Liver (tissue), 9 donors: ENCODE results near the gene ATP11A. TPM values are rescaled to one million over a fixed set of nuclear protein-coding genes. Genes with fewer than 3 reads are reported as not detected.

Experiments
- DNase-seq: peaks from one replicate; pipeline ENCODE4 v3.0.0-alpha.2; 2017; ENCODE audit warnings: low spot score
- H3K27ac ChIP-seq, 2 donors: one replicate each; pipeline ENCODE4 v1.7.0; 2013; ENCODE audit warnings: inconsistent platforms in 2 of 2, low read length in 2 of 2, control low read depth in 1 of 2, low read depth in 1 of 2, mild to moderate bottlenecking in 1 of 2
- H3K27me3 ChIP-seq, 4 donors: one replicate each; pipeline versions ENCODE4 v1.6.1 to v1.7.0; 2013; ENCODE audit warnings: low read length in 3 of 4, inconsistent platforms in 1 of 4, mild to moderate bottlenecking in 1 of 4, moderate library complexity in 1 of 4; ENCODE audit not compliant: control insufficient read depth in 4 of 4, insufficient read depth in 4 of 4
- H3K36me3 ChIP-seq, 4 donors: one replicate each; pipeline versions ENCODE4 v1.6.1 to v1.7.0; 2013; ENCODE audit warnings: low read length in 3 of 4, mild to moderate bottlenecking in 3 of 4, low read depth in 1 of 4, moderate library complexity in 1 of 4; ENCODE audit not compliant: control insufficient read depth in 4 of 4, insufficient read depth in 3 of 4
- H3K4me1 ChIP-seq, 4 donors: one replicate each; pipeline versions ENCODE4 v1.6.1 to v1.7.0; 2013; ENCODE audit warnings: low read length in 3 of 4, mild to moderate bottlenecking in 3 of 4, moderate library complexity in 1 of 4; ENCODE audit not compliant: control insufficient read depth in 4 of 4, insufficient read depth in 4 of 4
- H3K4me3 ChIP-seq, 3 donors: one replicate each; pipeline versions ENCODE4 v1.6.1 to v1.7.0; 2013; ENCODE audit warnings: low read length in 3 of 3, control low read depth in 1 of 3, low read depth in 1 of 3, mild to moderate bottlenecking in 1 of 3
- H3K9ac ChIP-seq, 2 donors: one replicate each; pipeline ENCODE4 v1.7.0; 2013; ENCODE audit warnings: low read length in 2 of 2, mild to moderate bottlenecking in 2 of 2, moderate library complexity in 2 of 2, control low read depth in 1 of 2, low read depth in 1 of 2
- H3K9me3 ChIP-seq, 4 donors: one replicate each; pipeline versions ENCODE4 v1.6.1 to v1.7.0; 2013; ENCODE audit warnings: low read length in 3 of 4; ENCODE audit not compliant: control insufficient read depth in 4 of 4
- ATF3 ChIP-seq: IDR thresholded peaks from 2 replicates; pipeline ENCODE4 v1.6.1; 2016; ENCODE audit warnings: antibody characterized with exemption
- CTCF ChIP-seq: fragments of 150-350 bp; IDR thresholded peaks from 2 replicates; pipeline ENCODE4 v1.5.1; 2017; ENCODE audit warnings: improper control_type of control experiment, low read depth, low read length; ENCODE audit not compliant: missing input control
- EGR1 ChIP-seq, 2 donors: IDR thresholded peaks; 2 replicates each; pipeline ENCODE4 v1.6.1; 2016 to 2018; ENCODE audit warnings: antibody characterized with exemption in 2 of 2, low read depth in 2 of 2
- FOXA1 ChIP-seq: IDR thresholded peaks from 2 replicates; pipeline ENCODE4 v1.6.1; 2016; ENCODE audit warnings: antibody characterized with exemption
- FOXA2 ChIP-seq: IDR thresholded peaks from 2 replicates; pipeline ENCODE4 v1.6.1; 2016; ENCODE audit warnings: antibody characterized with exemption
- GABPA ChIP-seq, 2 donors: IDR thresholded peaks in 1 of 2; conservative IDR thresholded peaks in 1 of 2; 2 replicates each; pipeline ENCODE4 v1.6.1; 2016; ENCODE audit warnings: antibody characterized with exemption in 2 of 2, mild to moderate bottlenecking in 1 of 2, moderate library complexity in 1 of 2
- HNF4A ChIP-seq, 2 donors: conservative IDR thresholded peaks; 2 replicates each; pipeline ENCODE4 v1.6.1; 2016; ENCODE audit warnings: antibody characterized with exemption in 2 of 2, mild to moderate bottlenecking in 2 of 2
- HNF4G ChIP-seq: IDR thresholded peaks from 2 replicates; pipeline ENCODE4 v1.6.1; 2016; ENCODE audit warnings: antibody characterized with exemption
- NR2F2 ChIP-seq: IDR thresholded peaks from 2 replicates; pipeline ENCODE4 v1.6.1; 2016; ENCODE audit warnings: antibody characterized with exemption
- RAD21 ChIP-seq, 2 donors: IDR thresholded peaks; 2 replicates each; pipeline ENCODE4 v1.6.1; 2016; ENCODE audit warnings: antibody characterized with exemption in 2 of 2, mild to moderate bottlenecking in 2 of 2
- RXRA ChIP-seq, 2 donors: IDR thresholded peaks; 2 replicates each; pipeline ENCODE4 v1.6.1; 2017 to 2018; ENCODE audit warnings: antibody characterized with exemption in 2 of 2, mild to moderate bottlenecking in 1 of 2
- SP1 ChIP-seq: IDR thresholded peaks from 2 replicates; pipeline ENCODE4 v1.6.1; 2018; ENCODE audit warnings: antibody characterized with exemption, mild to moderate bottlenecking
- TAF1 ChIP-seq: conservative IDR thresholded peaks from 2 replicates; pipeline ENCODE4 v1.6.1; 2016; ENCODE audit warnings: antibody characterized with exemption, mild to moderate bottlenecking
- YY1 ChIP-seq: IDR thresholded peaks from 2 replicates; pipeline ENCODE4 v1.6.1; 2016; ENCODE audit warnings: antibody characterized with exemption, mild to moderate bottlenecking
- WGBS: extraction: QIAGEN DNeasy Blood & Tissue Kit; methylation state at CpG from one replicate; pipeline ENCODE4 v1.1.7; 2013; 5-methylcytosine and 5-hydroxymethylcytosine counted together
- polyA plus RNA-seq, 2 donors: library from polyadenylated mRNA; stranded (reverse) in 1 of 2; unstranded in 1 of 2; fragments of 200-250 nt in 1 of 2; fragments of >200 nt in 1 of 2; fragmentation: Nextera tagmentation in 1 of 2; extraction: Ambion mirVana in 1 of 2; gene quantifications; one replicate each; pipeline versions ENCODE4 v1.2.1 to v1.2.3, GENCODE V29; 2013 to 2015
- total RNA-seq, 2 donors: library from RNA; depleted of rRNA; stranded (reverse); fragments of >200 nt; gene quantifications; one replicate each; pipeline ENCODE4 v1.2.3, GENCODE V29; 2014
- donor health status: healthy.
- donor health status: healthy.
- donor health status: healthy.
- donor health status: healthy.
- donor health status: healthy.

ATP11A gene
- total and polyA plus RNA-seq, 4 donors, result 8.7 to 27.9 (median 13.8) TPM

DNA sequence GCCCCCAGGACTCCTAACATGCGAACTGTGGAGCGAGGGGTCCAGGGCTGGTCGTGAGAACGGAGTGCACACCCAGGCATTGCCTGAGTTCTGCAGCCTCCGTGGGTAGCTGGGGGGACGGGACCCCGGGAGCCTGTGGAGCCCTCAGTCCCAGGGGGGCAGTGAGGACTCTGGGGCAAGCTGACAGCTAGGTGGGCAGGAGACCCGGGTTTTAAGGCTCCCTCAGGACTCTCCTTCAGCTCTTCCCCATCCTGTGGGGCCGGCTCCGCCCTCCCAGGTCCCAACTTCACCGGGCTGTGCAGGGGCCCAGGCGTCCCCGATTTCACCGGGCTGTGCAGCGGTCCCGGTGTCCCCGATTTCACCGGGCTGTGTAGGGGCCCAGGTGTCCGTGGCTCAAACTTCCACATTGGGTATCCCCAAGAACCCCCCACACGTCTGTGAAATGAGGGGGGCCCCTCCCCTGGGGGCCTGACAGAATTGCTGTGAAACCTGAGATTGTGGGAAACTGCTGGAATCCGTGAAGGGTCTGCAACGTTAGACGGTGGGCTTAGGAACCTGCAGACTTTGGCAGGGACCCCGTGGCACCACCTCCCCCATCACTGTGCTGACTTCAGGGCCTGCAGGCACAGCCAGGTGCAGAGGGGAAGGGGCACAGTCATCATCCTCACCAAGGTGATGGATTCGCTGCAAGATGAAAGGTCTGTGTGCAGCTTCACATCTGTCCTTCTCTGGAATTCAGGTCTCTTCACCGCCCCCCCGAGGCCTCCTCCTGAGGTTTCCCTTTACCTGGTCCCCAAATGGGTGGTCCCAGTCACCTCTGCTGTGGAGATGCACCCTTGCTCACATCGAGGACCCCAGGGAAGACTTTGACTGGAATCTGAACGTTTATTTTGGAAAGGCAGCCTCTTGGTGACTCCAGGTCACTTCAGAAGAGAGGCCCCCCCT lies 206.0 kb downstream of the ATP11A start (continued):
- no peak for TF ChIP-seq TAF1

DNA sequence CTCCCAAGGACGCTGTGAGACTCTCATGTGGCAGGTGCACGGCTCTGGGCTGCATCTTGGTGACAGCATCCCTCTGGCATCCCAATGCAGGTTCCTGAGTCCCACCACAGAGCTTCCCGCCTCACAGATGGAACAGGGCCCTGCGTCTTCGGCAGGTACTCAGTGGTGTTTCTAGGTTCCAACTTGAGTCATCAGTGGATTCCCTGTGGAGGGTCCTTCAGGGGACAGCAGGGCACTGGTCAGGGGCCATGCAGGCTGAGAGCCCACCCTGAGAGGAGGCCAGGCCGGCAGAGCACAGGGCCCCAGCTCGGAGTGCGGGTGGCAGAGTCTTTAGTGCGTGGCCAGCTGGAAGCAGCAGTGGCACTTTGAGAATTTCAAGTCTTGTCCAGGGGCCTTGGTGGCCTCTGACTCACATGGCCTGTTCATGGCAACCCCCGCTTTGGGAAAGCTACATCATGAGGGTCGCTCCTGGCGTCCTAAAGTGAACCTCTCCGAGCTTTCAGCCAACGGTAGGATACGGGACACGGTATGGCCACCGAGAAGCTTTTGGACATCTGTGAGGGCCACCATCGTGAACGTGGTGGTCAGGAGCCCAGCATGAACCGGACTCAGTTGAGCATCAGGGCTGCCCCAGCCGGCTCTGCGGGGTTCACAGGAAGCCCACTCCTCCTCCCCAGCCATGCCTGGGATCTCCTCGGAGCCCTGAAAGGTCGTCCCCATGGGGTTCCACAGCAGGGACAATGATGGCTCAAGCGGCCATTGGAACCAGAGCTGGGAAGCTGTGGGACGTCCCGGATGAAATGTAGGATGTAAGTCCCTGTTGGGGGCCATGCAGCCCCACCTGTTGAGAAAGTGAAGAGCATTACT lies 207.1 kb downstream of the ATP11A start:
- H3K9ac ChIP-seq, result no peak overlapping the region
- H3K27me3 ChIP-seq, result no peaks in the 10 kb centered on the region
- TF ChIP-seq HNF4A (conservative IDR thresholded peaks at IDR 0.05), result no peak
- no peak for TF ChIP-seq EGR1 (IDR thresholded peaks at IDR 0.05; ENCODE audit: low read depth in 2 of 2)
- TF ChIP-seq GABPA (IDR thresholded peaks at IDR 0.05 in 1 of 2, conservative IDR thresholded peaks at IDR 0.05 in 1 of 2), result no peak
- TF ChIP-seq RAD21 (IDR thresholded peaks at IDR 0.05), result no peak
- TF ChIP-seq RXRA (IDR thresholded peaks at IDR 0.05), result no peak
- no peaks in the 10 kb centered on the region for H3K9me3 ChIP-seq
- no peak overlapping the region for H3K27ac ChIP-seq
- H3K4me3 ChIP-seq, result no peak overlapping the region
- WGBS, result 92% methylated on average over 27 of the region's 27 CpGs
- peaks cover 8 to 23% (median 15%) of the 10 kb centered on the region in 4 donors for H3K4me1 ChIP-seq
- H3K36me3 ChIP-seq, result no peaks in the 10 kb centered on the region
- DNase-seq, result no peak

- Histone ChIP-seq H3K4me3 (no peak overlapping the region), H3K27ac (no peak overlapping the region), H3K36me3 (no peaks in the 10 kb centered on the region), H3K27me3 (no peaks in the 10 kb centered on the region), H3K4me1 (peaks cover 6 to 20% (median 14%) of the 10 kb centered on the region in 4 donors), H3K9ac (no peak overlapping the region), H3K9me3 (no peaks in the 10 kb centered on the region)
- DNase-seq, result no peak
- 97% methylated on average over 6 of the region's 6 CpGs for WGBS
- TF ChIP-seq NR2F2 (no peak), CTCF (no peak), SP1 (no peak), YY1 (no peak)
Observed at GRCh38 chr13:112897603-112897955, 207.7 kb downstream of the ATP11A start.

DNA sequence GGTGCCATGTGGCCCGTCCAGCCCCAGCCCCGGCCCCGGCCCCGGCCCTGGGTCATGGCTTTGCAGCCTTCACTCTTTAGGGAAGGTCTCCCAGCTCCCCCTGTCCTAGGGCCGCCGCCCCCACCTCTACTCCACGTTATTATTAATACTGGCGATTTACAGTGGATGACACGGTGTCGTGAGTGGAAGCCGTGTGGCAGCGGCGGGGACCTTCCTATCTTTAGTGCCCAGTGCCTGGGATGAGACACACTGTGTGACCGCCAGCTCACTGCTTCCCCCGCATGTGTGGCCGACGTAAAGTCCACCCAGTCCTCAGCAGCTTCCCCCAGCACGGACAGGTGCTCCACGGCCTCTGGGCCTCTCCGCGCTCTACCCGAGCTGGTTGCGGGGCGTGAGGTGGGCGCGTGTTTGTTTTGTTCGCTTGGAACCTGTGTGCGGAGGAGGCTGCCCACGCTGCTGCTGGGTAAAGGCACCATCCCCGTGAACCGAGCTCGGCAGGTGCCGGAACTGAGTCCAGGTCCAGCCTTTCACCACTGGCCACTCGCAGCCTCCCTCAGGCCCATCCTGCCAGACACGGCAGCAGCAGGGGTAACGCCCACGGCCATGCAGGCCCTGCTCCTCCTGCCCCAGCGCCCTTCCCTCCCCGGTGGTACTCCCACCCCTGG lies 208.2 kb downstream of the ATP11A start:
- no peaks in the 10 kb centered on the region for H3K9me3 ChIP-seq
- no peak for DNase-seq
- no peak overlapping the region for H3K9ac ChIP-seq
- H3K4me3 ChIP-seq, result no peak overlapping the region
- peaks cover 4 to 16% (median 13%) of the 10 kb centered on the region in 4 donors for H3K4me1 ChIP-seq
- TF ChIP-seq NR2F2 (no peak), ATF3 (no peak), GABPA (IDR thresholded peaks at IDR 0.05 in 1 of 2, conservative IDR thresholded peaks at IDR 0.05 in 1 of 2) (no peak), FOXA2 (no peak), EGR1 (IDR thresholded peaks at IDR 0.05; ENCODE audit: low read depth in 2 of 2) (no peak), RAD21 (IDR thresholded peaks at IDR 0.05) (no peak), HNF4G (no peak), SP1 (no peak), CTCF (no peak), FOXA1 (no peak)
- no peaks in the 10 kb centered on the region for H3K27me3 ChIP-seq
- H3K36me3 ChIP-seq, result no peaks in the 10 kb centered on the region
- H3K27ac ChIP-seq, result no peak overlapping the region
- WGBS, result 95% methylated on average over 39 of the region's 39 CpGs
